ENCODE data around the gene MAGI1. TPM values are rescaled to one million over a fixed set of nuclear protein-coding genes. Genes with fewer than 3 reads are reported as not detected.

The MAGI1 gene
- total and polyA plus RNA-seq, 4 donors = 9.9 to 88.1 (median 24.6) TPM

GRCh38 chr3:65617787-65618186 is 420.9 kb downstream of the MAGI1 start:
- no peak overlapping the region for H3K4me3 ChIP-seq
- H3K9me3 ChIP-seq (ENCODE audit: control insufficient read depth in 4 of 4, insufficient read depth in 3 of 4, low read length in 3 of 4) = no peaks in the 10 kb centered on the region
- H3K36me3 ChIP-seq (ENCODE audit: control insufficient read depth in 4 of 4, insufficient read depth in 4 of 4, low read length in 4 of 4) = peaks cover 0 to 3% (median 0%) of the 10 kb centered on the region in 4 donors
- 91 to 95% methylated on average over 6 of the region's 6 CpGs for WGBS, 2 donors
- peaks cover 0 to 21% (median 0%) of the 10 kb centered on the region in 5 donors for H3K4me1 ChIP-seq (ENCODE audit: control insufficient read depth in 5 of 5, insufficient read depth in 5 of 5, low read length in 5 of 5)
- no peak overlapping the region for H3K9ac ChIP-seq (ENCODE audit: insufficient read depth in 1 of 2, low read length in 2 of 2)
- ATAC-seq (ENCODE audit: insufficient read depth, low FRiP score) = no peak
- TF ChIP-seq CTCF (IDR thresholded peaks at IDR 0.05; ENCODE audit: control extremely low read depth, extremely low read depth) = no peak
- DNase-seq = no peak
- H3K27me3 ChIP-seq (ENCODE audit: control insufficient read depth in 3 of 3, insufficient read depth in 3 of 3, low read length in 2 of 3) = no peaks in the 10 kb centered on the region
- no peak overlapping the region for H3K27ac ChIP-seq (ENCODE audit: low read depth in 1 of 2, low read length in 1 of 2)

GRCh38 chr3:65617209-65617608 is 421.5 kb downstream of the MAGI1 start:
- WGBS, 2 donors = 80 to 86% methylated on average over 4 of the region's 4 CpGs
- peaks cover 0 to 3% (median 0%) of the 10 kb centered on the region in 4 donors for H3K36me3 ChIP-seq (ENCODE audit: control insufficient read depth in 4 of 4, insufficient read depth in 4 of 4, low read length in 4 of 4)
- no peak overlapping the region for H3K27ac ChIP-seq (ENCODE audit: low read depth in 1 of 2, low read length in 1 of 2)
- no peaks in the 10 kb centered on the region for H3K9me3 ChIP-seq (ENCODE audit: control insufficient read depth in 4 of 4, insufficient read depth in 3 of 4, low read length in 3 of 4)
- no peaks in the 10 kb centered on the region for H3K27me3 ChIP-seq (ENCODE audit: control insufficient read depth in 3 of 3, insufficient read depth in 3 of 3, low read length in 2 of 3)
- H3K4me1 ChIP-seq (ENCODE audit: control insufficient read depth in 5 of 5, insufficient read depth in 5 of 5, low read length in 5 of 5) = peaks cover 0 to 20% (median 0%) of the 10 kb centered on the region in 5 donors
- H3K9ac ChIP-seq (ENCODE audit: insufficient read depth in 1 of 2, low read length in 2 of 2) = no peak overlapping the region
- DNase-seq (no peak), ATAC-seq (ENCODE audit: insufficient read depth, low FRiP score) (no peak)
- no peak for TF ChIP-seq CTCF (IDR thresholded peaks at IDR 0.05; ENCODE audit: control extremely low read depth, extremely low read depth)
- H3K4me3 ChIP-seq = no peak overlapping the region

- Histone ChIP-seq H3K27ac (ENCODE audit: low read depth in 1 of 2, low read length in 1 of 2) (no peak overlapping the region), H3K36me3 (ENCODE audit: control insufficient read depth in 4 of 4, insufficient read depth in 4 of 4, low read length in 4 of 4) (peaks cover 0 to 3% (median 0%) of the 10 kb centered on the region in 4 donors), H3K27me3 (ENCODE audit: control insufficient read depth in 3 of 3, insufficient read depth in 3 of 3, low read length in 2 of 3) (no peaks in the 10 kb centered on the region), H3K9me3 (ENCODE audit: control insufficient read depth in 4 of 4, insufficient read depth in 3 of 4, low read length in 3 of 4) (no peaks in the 10 kb centered on the region), H3K4me1 (ENCODE audit: control insufficient read depth in 5 of 5, insufficient read depth in 5 of 5, low read length in 5 of 5) (peaks cover 0 to 20% (median 0%) of the 10 kb centered on the region in 5 donors), H3K4me3 (no peak overlapping the region), H3K9ac (ENCODE audit: insufficient read depth in 1 of 2, low read length in 2 of 2) (no peak overlapping the region)
- TF ChIP-seq CTCF (IDR thresholded peaks at IDR 0.05; ENCODE audit: control extremely low read depth, extremely low read depth) = no peak
- DNase-seq (no peak), ATAC-seq (ENCODE audit: insufficient read depth, low FRiP score) (no peak)
- 94 to 97% methylated on average over 1 of the region's 1 CpG for WGBS, 2 donors
These were observed 422.2 kb downstream of the MAGI1 start for GRCh38 chr3:65616563-65616962.

GRCh38 chr3:65615329-65615728 is 423.4 kb downstream of the MAGI1 start:
- Histone ChIP-seq H3K27me3 (ENCODE audit: control insufficient read depth in 3 of 3, insufficient read depth in 3 of 3, low read length in 2 of 3) (no peaks in the 10 kb centered on the region), H3K4me3 (no peak overlapping the region), H3K9me3 (ENCODE audit: control insufficient read depth in 4 of 4, insufficient read depth in 3 of 4, low read length in 3 of 4) (no peaks in the 10 kb centered on the region), H3K27ac (ENCODE audit: low read depth in 1 of 2, low read length in 1 of 2) (no peak overlapping the region), H3K9ac (ENCODE audit: insufficient read depth in 1 of 2, low read length in 2 of 2) (no peak overlapping the region), H3K4me1 (ENCODE audit: control insufficient read depth in 5 of 5, insufficient read depth in 5 of 5, low read length in 5 of 5) (peaks cover 0 to 20% (median 0%) of the 10 kb centered on the region in 5 donors), H3K36me3 (ENCODE audit: control insufficient read depth in 4 of 4, insufficient read depth in 4 of 4, low read length in 4 of 4) (peaks cover 0 to 3% (median 0%) of the 10 kb centered on the region in 4 donors)
- 86 to 92% methylated on average over 4 of the region's 4 CpGs for WGBS, 2 donors
- ATAC-seq (ENCODE audit: insufficient read depth, low FRiP score) (no peak), DNase-seq (no peak)
- TF ChIP-seq CTCF (IDR thresholded peaks at IDR 0.05; ENCODE audit: control extremely low read depth, extremely low read depth) = no peak

Measured in lung (tissue), 12 donors.